Adipocyte (in vitro differentiated cells): ENCODE data around the gene CPLX1.

Experiments used
- DNase-seq: peaks from one replicate; pipeline ENCODE4 v3.0.0-alpha.2; 2015; ENCODE audit warnings: low read depth
- H3K27me3 ChIP-seq: replicated peaks from 2 replicates; pipeline ENCODE4 v1.7.0; 2013; ENCODE audit warnings: mild to moderate bottlenecking, low read length, moderate library complexity; ENCODE audit not compliant: control insufficient read depth, insufficient read depth
- H3K36me3 ChIP-seq: 2 replicates; pipeline ENCODE4 v1.7.0; 2013; ENCODE audit warnings: low read length, mild to moderate bottlenecking, moderate library complexity; ENCODE audit not compliant: control insufficient read depth, insufficient read depth, severe bottlenecking
- H3K4me1 ChIP-seq: 2 replicates; pipeline ENCODE4 v1.7.0; 2013; ENCODE audit warnings: mild to moderate bottlenecking, low read length, moderate library complexity; ENCODE audit not compliant: control insufficient read depth, insufficient read depth
- H3K4me3 ChIP-seq: 2 replicates; pipeline ENCODE4 v1.7.0; 2013; ENCODE audit warnings: mild to moderate bottlenecking, low read length, moderate library complexity
- H3K9ac ChIP-seq: 2 replicates; pipeline ENCODE4 v1.7.0; 2013; ENCODE audit warnings: mild to moderate bottlenecking, low read length, moderate library complexity
- H3K9me3 ChIP-seq: 2 replicates; pipeline ENCODE4 v1.7.0; 2013; ENCODE audit warnings: mild to moderate bottlenecking, low read length, moderate library complexity; ENCODE audit not compliant: control insufficient read depth

The CPLX1 gene

GRCh38 chr4:823761-824460 lies 2.0 kb downstream of the CPLX1 start:
- no peaks in the 10 kb centered on the region for H3K4me1 ChIP-seq
- H3K4me3 ChIP-seq, result no peak overlapping the region
- H3K9ac ChIP-seq, result no peak overlapping the region
- no peak for DNase-seq
- H3K36me3 ChIP-seq, result no peaks in the 10 kb centered on the region
- peaks cover 9% of the 10 kb centered on the region for H3K9me3 ChIP-seq
- peaks cover 60% of the 10 kb centered on the region for H3K27me3 ChIP-seq

GRCh38 chr4:823176-823760 lies 2.7 kb downstream of the CPLX1 start:
- no peak for DNase-seq
- H3K27me3 ChIP-seq, result peaks cover 64% of the 10 kb centered on the region

GRCh38 chr4:822361-823175 lies 3.4 kb downstream of the CPLX1 start:
- no peak overlapping the region for H3K4me3 ChIP-seq
- H3K27me3 ChIP-seq, result peaks cover 61% of the 10 kb centered on the region
- peaks cover 9% of the 10 kb centered on the region for H3K9me3 ChIP-seq
- H3K36me3 ChIP-seq, result no peaks in the 10 kb centered on the region
- no peak overlapping the region for H3K9ac ChIP-seq
- no peaks in the 10 kb centered on the region for H3K4me1 ChIP-seq
- DNase-seq, result no peak

More at GRCh38 chr4:823176-823760, 2.7 kb downstream of the CPLX1 start:
- H3K4me1 ChIP-seq, result no peaks in the 10 kb centered on the region
- no peaks in the 10 kb centered on the region for H3K36me3 ChIP-seq
- H3K9ac ChIP-seq, result no peak overlapping the region
- H3K4me3 ChIP-seq, result no peak overlapping the region
- H3K9me3 ChIP-seq, result peaks cover 9% of the 10 kb centered on the region

- no peaks in the 10 kb centered on the region for H3K36me3 ChIP-seq
- no peak for DNase-seq
- H3K9ac ChIP-seq, result no peak overlapping the region
- no peaks in the 10 kb centered on the region for H3K4me1 ChIP-seq
- peaks cover 57% of the 10 kb centered on the region for H3K27me3 ChIP-seq
- H3K9me3 ChIP-seq, result peaks cover 9% of the 10 kb centered on the region
- H3K4me3 ChIP-seq, result no peak overlapping the region
These were observed 4.3 kb downstream of the CPLX1 start for GRCh38 chr4:821631-822030.

GRCh38 chr4:821181-821591 lies 4.7 kb downstream of the CPLX1 start:
- H3K9ac ChIP-seq, result no peak overlapping the region
- DNase-seq, result no peak
- peaks cover 9% of the 10 kb centered on the region for H3K9me3 ChIP-seq
- no peaks in the 10 kb centered on the region for H3K36me3 ChIP-seq
- H3K4me3 ChIP-seq, result no peak overlapping the region
- peaks cover 57% of the 10 kb centered on the region for H3K27me3 ChIP-seq
- H3K4me1 ChIP-seq, result no peaks in the 10 kb centered on the region

- no peaks in the 10 kb centered on the region for H3K36me3 ChIP-seq
- peaks cover 9% of the 10 kb centered on the region for H3K9me3 ChIP-seq
- no peak overlapping the region for H3K9ac ChIP-seq
- no peaks in the 10 kb centered on the region for H3K4me1 ChIP-seq
- H3K4me3 ChIP-seq, result no peak overlapping the region
- peaks cover 62% of the 10 kb centered on the region for H3K27me3 ChIP-seq
- no peak for DNase-seq
These were observed 5.4 kb downstream of the CPLX1 start for GRCh38 chr4:820230-821172.

- DNase-seq, result no peak
- H3K9me3 ChIP-seq, result peaks cover 9% of the 10 kb centered on the region
- H3K4me1 ChIP-seq, result no peaks in the 10 kb centered on the region
- no peak overlapping the region for H3K9ac ChIP-seq
- peaks cover 67% of the 10 kb centered on the region for H3K27me3 ChIP-seq
- H3K4me3 ChIP-seq, result no peak overlapping the region
- H3K36me3 ChIP-seq, result no peaks in the 10 kb centered on the region
These were observed 6.3 kb downstream of the CPLX1 start for GRCh38 chr4:819401-820229.

- no peak for DNase-seq
- Histone ChIP-seq H3K36me3 (no peaks in the 10 kb centered on the region), H3K4me3 (no peak overlapping the region), H3K9ac (no peak overlapping the region), H3K4me1 (no peaks in the 10 kb centered on the region), H3K9me3 (peaks cover 9% of the 10 kb centered on the region), H3K27me3 (peaks cover 70% of the 10 kb centered on the region)
These were observed 7.6 kb downstream of the CPLX1 start for GRCh38 chr4:818106-818921.

GRCh38 chr4:815464-816146 lies 10.3 kb downstream of the CPLX1 start:
- Histone ChIP-seq H3K36me3 (no peaks in the 10 kb centered on the region), H3K27me3 (peaks cover 65% of the 10 kb centered on the region), H3K4me3 (no peak overlapping the region), H3K9ac (no peak overlapping the region), H3K4me1 (no peaks in the 10 kb centered on the region), H3K9me3 (peaks cover 11% of the 10 kb centered on the region)
- DNase-seq, result no peak
